Measurements from ENCODE around the gene XCR1.

DNA sequence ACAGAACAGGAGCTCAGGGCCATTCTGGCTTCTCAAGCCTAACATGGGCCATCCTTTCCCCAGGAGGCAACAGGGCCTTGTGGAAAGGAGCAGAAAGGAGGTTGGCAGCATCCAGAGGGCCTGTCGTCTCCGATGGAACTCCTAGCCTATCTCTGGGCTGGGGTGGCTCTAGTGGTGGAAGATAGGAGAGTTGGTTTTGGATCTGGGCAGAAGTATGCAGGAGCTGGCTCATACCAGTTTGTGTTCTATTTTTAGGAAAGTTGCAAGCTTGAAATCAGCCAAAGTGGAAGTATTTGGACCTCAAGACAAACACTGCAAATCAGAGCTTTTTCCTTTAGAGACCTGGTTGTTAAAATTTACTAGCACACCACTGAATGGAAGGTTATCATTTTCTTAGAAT, 35.4 kb upstream of the XCR1 start:
- TF ChIP-seq, protein P1, sequence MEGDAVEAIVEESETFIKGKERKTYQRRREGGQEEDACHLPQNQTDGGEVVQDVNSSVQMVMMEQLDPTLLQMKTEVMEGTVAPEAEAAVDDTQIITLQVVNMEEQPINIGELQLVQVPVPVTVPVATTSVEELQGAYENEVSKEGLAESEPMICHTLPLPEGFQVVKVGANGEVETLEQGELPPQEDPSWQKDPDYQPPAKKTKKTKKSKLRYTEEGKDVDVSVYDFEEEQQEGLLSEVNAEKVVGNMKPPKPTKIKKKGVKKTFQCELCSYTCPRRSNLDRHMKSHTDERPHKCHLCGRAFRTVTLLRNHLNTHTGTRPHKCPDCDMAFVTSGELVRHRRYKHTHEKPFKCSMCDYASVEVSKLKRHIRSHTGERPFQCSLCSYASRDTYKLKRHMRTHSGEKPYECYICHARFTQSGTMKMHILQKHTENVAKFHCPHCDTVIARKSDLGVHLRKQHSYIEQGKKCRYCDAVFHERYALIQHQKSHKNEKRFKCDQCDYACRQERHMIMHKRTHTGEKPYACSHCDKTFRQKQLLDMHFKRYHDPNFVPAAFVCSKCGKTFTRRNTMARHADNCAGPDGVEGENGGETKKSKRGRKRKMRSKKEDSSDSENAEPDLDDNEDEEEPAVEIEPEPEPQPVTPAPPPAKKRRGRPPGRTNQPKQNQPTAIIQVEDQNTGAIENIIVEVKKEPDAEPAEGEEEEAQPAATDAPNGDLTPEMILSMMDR (IDR thresholded peaks at IDR 0.05) = peak in 1 of 12 donors; percentile 4
- no peak for TF ChIP-seq POLR2A (IDR thresholded peaks at IDR 0.05)

Data from heart left ventricle (tissue), 13 donors.